ENCODE results near the gene MAG.

DNA sequence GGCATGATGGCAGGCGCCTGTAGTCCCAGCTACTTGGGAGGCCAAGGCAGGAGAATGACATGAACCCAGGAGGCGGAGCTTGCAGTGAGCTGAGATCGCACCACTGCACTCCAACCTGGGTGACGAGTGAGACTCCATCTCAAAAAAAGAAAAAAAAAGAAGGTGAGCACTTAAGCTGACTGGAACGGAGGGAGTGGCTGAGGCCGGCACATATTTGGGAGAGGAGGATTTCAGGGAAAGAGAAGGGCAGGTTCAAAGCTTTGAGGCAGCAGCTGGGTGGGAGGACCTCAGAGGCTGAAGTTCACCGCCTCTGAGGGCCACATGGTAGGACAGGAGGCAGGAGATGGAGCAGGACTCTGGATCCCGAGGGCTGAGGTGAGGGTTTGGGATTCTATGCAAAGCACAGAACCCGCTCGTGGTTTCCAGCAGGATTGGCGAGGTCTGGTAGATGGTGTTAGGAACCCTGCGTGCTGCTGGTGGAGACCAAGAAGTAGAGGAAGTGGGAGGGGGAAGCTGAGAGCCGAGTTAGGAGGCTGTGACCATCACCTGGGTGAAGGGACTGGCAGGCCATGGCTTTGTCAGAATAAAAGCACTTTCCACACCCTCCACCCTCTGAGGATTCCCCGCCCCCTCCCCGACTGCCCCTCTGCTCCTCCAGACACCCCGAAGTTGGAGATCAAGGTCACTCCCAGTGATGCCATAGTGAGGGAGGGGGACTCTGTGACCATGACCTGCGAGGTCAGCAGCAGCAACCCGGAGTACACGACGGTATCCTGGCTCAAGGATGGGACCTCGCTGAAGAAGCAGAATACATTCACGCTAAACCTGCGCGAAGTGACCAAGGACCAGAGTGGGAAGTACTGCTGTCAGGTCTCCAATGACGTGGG, 45.4 kb downstream of the MAG start:
- TF ChIP-seq, protein P1, sequence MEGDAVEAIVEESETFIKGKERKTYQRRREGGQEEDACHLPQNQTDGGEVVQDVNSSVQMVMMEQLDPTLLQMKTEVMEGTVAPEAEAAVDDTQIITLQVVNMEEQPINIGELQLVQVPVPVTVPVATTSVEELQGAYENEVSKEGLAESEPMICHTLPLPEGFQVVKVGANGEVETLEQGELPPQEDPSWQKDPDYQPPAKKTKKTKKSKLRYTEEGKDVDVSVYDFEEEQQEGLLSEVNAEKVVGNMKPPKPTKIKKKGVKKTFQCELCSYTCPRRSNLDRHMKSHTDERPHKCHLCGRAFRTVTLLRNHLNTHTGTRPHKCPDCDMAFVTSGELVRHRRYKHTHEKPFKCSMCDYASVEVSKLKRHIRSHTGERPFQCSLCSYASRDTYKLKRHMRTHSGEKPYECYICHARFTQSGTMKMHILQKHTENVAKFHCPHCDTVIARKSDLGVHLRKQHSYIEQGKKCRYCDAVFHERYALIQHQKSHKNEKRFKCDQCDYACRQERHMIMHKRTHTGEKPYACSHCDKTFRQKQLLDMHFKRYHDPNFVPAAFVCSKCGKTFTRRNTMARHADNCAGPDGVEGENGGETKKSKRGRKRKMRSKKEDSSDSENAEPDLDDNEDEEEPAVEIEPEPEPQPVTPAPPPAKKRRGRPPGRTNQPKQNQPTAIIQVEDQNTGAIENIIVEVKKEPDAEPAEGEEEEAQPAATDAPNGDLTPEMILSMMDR (IDR thresholded peaks at IDR 0.05; ENCODE audit: insufficient read depth, low read length), result no peak
- TF ChIP-seq GABPA (IDR thresholded peaks at IDR 0.05; ENCODE audit: low read depth), result no peak
- no peak for TF ChIP-seq POLR2AphosphoS5 (IDR thresholded peaks at IDR 0.05; ENCODE audit: low read depth)

All from HL-60 (cell line).